AG09309 (cell line): Measurements from ENCODE around the gene ABTB2.

ENCODE experiments used
- DNase-seq: peaks from one replicate; pipeline ENCODE4 v3.0.0-alpha.2; 2010; ENCODE audit warnings: low read depth
- H3K4me3 ChIP-seq: 2 replicates; pipeline ENCODE4 v1.5.1; 2011; ENCODE audit warnings: mild to moderate bottlenecking, low read depth, low read length, moderate library complexity; ENCODE audit not compliant: control insufficient read depth
- CTCF ChIP-seq: IDR thresholded peaks from 2 replicates; pipeline ENCODE4 v1.5.1; 2011; ENCODE audit warnings: mild to moderate bottlenecking, low read depth, low read length, inconsistent platforms; ENCODE audit not compliant: insufficient read depth, control insufficient read depth; ENCODE audit errors: missing control alignments

The ABTB2 gene

GRCh38 chr11:34315394-34315793, 42.4 kb downstream of the ABTB2 start:
- no peak for DNase-seq
- no peak for TF ChIP-seq CTCF
- H3K4me3 ChIP-seq = no peak overlapping the region

- H3K4me3 ChIP-seq = no peak overlapping the region
- no peak for DNase-seq
- TF ChIP-seq CTCF = no peak
Observed at GRCh38 chr11:34314936-34315335, 42.9 kb downstream of the ABTB2 start.

- TF ChIP-seq CTCF = no peak
- H3K4me3 ChIP-seq = no peak overlapping the region
- DNase-seq = no peak
Observed at GRCh38 chr11:34314176-34314575, 43.6 kb downstream of the ABTB2 start.

- no peak for DNase-seq
- TF ChIP-seq CTCF = no peak
- H3K4me3 ChIP-seq = no peak overlapping the region
Observed at GRCh38 chr11:34313099-34313517, 44.7 kb downstream of the ABTB2 start.

GRCh38 chr11:34311126-34311525, 46.7 kb downstream of the ABTB2 start:
- no peak for DNase-seq
- no peak for TF ChIP-seq CTCF
- H3K4me3 ChIP-seq = no peak overlapping the region

- TF ChIP-seq CTCF = no peak
- no peak for DNase-seq
- H3K4me3 ChIP-seq = no peak overlapping the region
Observed at GRCh38 chr11:34309965-34310364, 47.8 kb downstream of the ABTB2 start.

GRCh38 chr11:34308913-34309585, 48.8 kb downstream of the ABTB2 start:
- TF ChIP-seq CTCF = no peak
- DNase-seq = peak; percentile 48
- H3K4me3 ChIP-seq = no peak overlapping the region
